A549 (cell line): ENCODE data around the gene HS3ST3B1. TPM values are rescaled to one million over a fixed set of nuclear protein-coding genes. Genes with fewer than 3 reads are reported as not detected.

ENCODE experiments used
- ATAC-seq, 2 experiments: fragments of 200-7000 bp in 1 of 2; fragments of >200 bp in 1 of 2; cut with Nextera tagmentation in 1 of 2; cut with Tn5 transposase in 1 of 2; 3 replicates each; pipeline versions ENCODE4 v1.8.0 to v1.9.1; 2018 to 2020; ENCODE audit warnings: mild to moderate bottlenecking in 1 of 2, moderate library complexity in 1 of 2
- CTCF ChIA-PET: fragments of 300-600 bp; sonication (Branson Sonifier 250); formaldehyde crosslinking; extraction: SDS; loops from one replicate; lab custom pipeline; 2021; ENCODE audit warnings: antibody characterized with exemption, inconsistent platforms; lab: Yijun Ruan, JAX
- POLR2A ChIA-PET: fragments of 350-600 bp; formaldehyde crosslinking; extraction: SDS; loops from one replicate; lab custom pipeline; 2021; ENCODE audit warnings: antibody characterized with exemption, inconsistent platforms; lab: Yijun Ruan, JAX
- DNase-seq, 2 experiments: peaks; one replicate each; pipeline versions ENCODE4 v3.0.0 to v3.0.0-alpha.2; 2011 to 2016; ENCODE audit warnings: low read depth in 1 of 2, low spot score in 1 of 2
- FAIRE-seq: peaks from 2 replicates; lab custom pipeline; 2011; peaks lifted over from hg19 to GRCh38; lab: Jason Lieb, UNC
- H3K27ac ChIP-seq, 2 experiments: fragments of >200 bp; sonication (Bioruptor Twin); formaldehyde crosslinking; 3 replicates each; pipeline ENCODE4 v1.5.1; 2016 to 2017
- H3K4me1 ChIP-seq: fragments of >200 bp; sonication (Bioruptor Twin); formaldehyde crosslinking; 3 replicates; pipeline ENCODE4 v1.6.1; 2016
- H3K4me2 ChIP-seq: fragments of >200 bp; sonication (Bioruptor Twin); formaldehyde crosslinking; 3 replicates; pipeline ENCODE4 v1.6.1; 2016
- H3K4me3 ChIP-seq: fragments of >200 bp; sonication (Bioruptor Twin); formaldehyde crosslinking; 3 replicates; pipeline ENCODE4 v1.5.1; 2016
- H3K9me3 ChIP-seq: fragments of >200 bp; sonication (Bioruptor Twin); formaldehyde crosslinking; 3 replicates; pipeline ENCODE4 v1.6.1; 2016
- CBX2 ChIP-seq: fragments of 200-600 bp; sonication (generic); IDR thresholded peaks from 2 replicates; pipeline ENCODE4 v1.6.1; 2016; ENCODE audit warnings: low read depth, mild to moderate bottlenecking, borderline replicate concordance
- CTCF ChIP-seq: fragments of >200 bp; sonication (Bioruptor Twin); formaldehyde crosslinking; IDR thresholded peaks from 3 replicates; pipeline ENCODE4 v1.5.1; 2016
- FOXS1 ChIP-seq: fragments of 250-450 bp; sonication (Bioruptor Pico); IDR thresholded peaks from 2 replicates; pipeline ENCODE4 v1.5.0; 2020; ENCODE audit warnings: mild to moderate bottlenecking, moderate library complexity
- HOXB5 ChIP-seq: fragments of 250-450 bp; sonication (Bioruptor Pico); IDR thresholded peaks from 2 replicates; pipeline ENCODE4 v1.5.0; 2020; ENCODE audit warnings: mild to moderate bottlenecking, moderate library complexity
- KDM1A ChIP-seq: fragments of 200-600 bp; sonication (generic); IDR thresholded peaks from 2 replicates; pipeline ENCODE4 v1.6.1; 2016; ENCODE audit warnings: low read depth, mild to moderate bottlenecking
- MAFK ChIP-seq: fragments of 450-650 bp; IDR thresholded peaks from 2 replicates; pipeline ENCODE4 v1.6.1; 2014; ENCODE audit not compliant: partially characterized antibody
- MYC ChIP-seq: IDR thresholded peaks from 2 replicates; pipeline ENCODE4 v1.6.1; 2012; ENCODE audit warnings: mild to moderate bottlenecking, inconsistent platforms, low read length, improper control_type of control experiment, borderline replicate concordance
- NPAS2 ChIP-seq: fragments of 250-450 bp; sonication (Bioruptor Pico); IDR thresholded peaks from 2 replicates; pipeline ENCODE4 v1.8.0; 2022; ENCODE audit warnings: mild to moderate bottlenecking, moderate library complexity, borderline replicate concordance
- NR3C1 ChIP-seq: fragments of >200 bp; sonication (Bioruptor Twin); formaldehyde crosslinking; IDR thresholded peaks from 3 replicates; pipeline ENCODE4 v1.6.1; 2017
- RAD21 ChIP-seq, 2 experiments: fragments of >200 bp in 1 of 2; sonication (Bioruptor Twin) in 1 of 2; formaldehyde crosslinking in 1 of 2; IDR thresholded peaks in 1 of 2; conservative IDR thresholded peaks in 1 of 2; 2 replicates in 1 of 2; 3 replicates in 1 of 2; pipeline ENCODE4 v1.6.1; 2012 to 2018; ENCODE audit warnings: inconsistent platforms in 1 of 2
- RARB ChIP-seq: fragments of 250-450 bp; sonication (Bioruptor Pico); IDR thresholded peaks from 2 replicates; pipeline ENCODE4 v1.8.0; 2021; ENCODE audit warnings: mild to moderate bottlenecking, moderate library complexity
- REST ChIP-seq: fragments of 200-600 bp; sonication (generic); IDR thresholded peaks from 2 replicates; pipeline ENCODE4 v1.6.1; 2016; ENCODE audit warnings: antibody characterized with exemption, mild to moderate bottlenecking, moderate library complexity
- RFX5 ChIP-seq: fragments of 450-650 bp; IDR thresholded peaks from 2 replicates; pipeline ENCODE4 v1.7.1; 2014; ENCODE audit warnings: antibody characterized with exemption, mild to moderate bottlenecking, moderate library complexity
- TP53 ChIP-seq: fragments of 250-450 bp; sonication (Bioruptor Pico); IDR thresholded peaks from 2 replicates; pipeline ENCODE4 v1.5.0; 2021; ENCODE audit warnings: mild to moderate bottlenecking, moderate library complexity
- ZC3H11A ChIP-seq: fragments of 450-650 bp; IDR thresholded peaks from 2 replicates; pipeline ENCODE4 v1.6.1; 2014; ENCODE audit warnings: antibody characterized with exemption, mild to moderate bottlenecking
- ZFP36 ChIP-seq: fragments of 450-650 bp; IDR thresholded peaks from 2 replicates; pipeline ENCODE4 v1.6.1; 2014; ENCODE audit warnings: borderline replicate concordance; ENCODE audit not compliant: partially characterized antibody
- ZNF302 ChIP-seq: fragments of 250-450 bp; sonication (Bioruptor Pico); IDR thresholded peaks from 2 replicates; pipeline ENCODE4 v1.9.0; 2021; ENCODE audit warnings: inconsistent platforms, mild to moderate bottlenecking, moderate library complexity
- WGBS: methylation state at CpG from one replicate; pipeline ENCODE4 v1.1.6; 2017; ENCODE audit errors: missing lambda C conversion rate; 5-methylcytosine and 5-hydroxymethylcytosine counted together
- polyA plus RNA-seq, 4 experiments: library from polyadenylated mRNA; depleted of rRNA in 3 of 4; stranded (reverse); fragments of >200 nt; fragmentation: RNase III in 1 of 4; extraction: RNeasy Plus Mini Kit Qiagen cat#74134 plus additional on column Dnase treatment in 1 of 4; gene quantifications; 2 replicates in 3 of 4; 3 replicates in 1 of 4; pipeline ENCODE4 v1.2.3, GENCODE V29; 2011 to 2017
- TF ChIP-seq, protein P1 (sequence below): fragments of >200 bp; sonication (Bioruptor Twin); formaldehyde crosslinking; IDR thresholded peaks from 3 replicates; pipeline ENCODE4 v1.6.1; 2016
- TF ChIP-seq, protein P2 (sequence below): fragments of 150-350 bp; IDR thresholded peaks from 2 replicates; pipeline ENCODE4 v1.6.1; 2014; ENCODE audit warnings: low read depth, mild to moderate bottlenecking, low read length

Gene HS3ST3B1
- polyA plus RNA-seq, 2 of the 4 experiments (the other 2 are of a cell fraction) = 0.15 to 0.44 TPM

- H3K4me2 ChIP-seq = no peak overlapping the region
- H3K9me3 ChIP-seq = no peaks in the 10 kb centered on the region
- 29% methylated on average over 12 of the region's 12 CpGs for WGBS
- FAIRE-seq (no peak), DNase-seq (no peak), ATAC-seq (peak in 1 of 2 experiments; percentile 66; a peak in 1 of 6 replicates)
- no peak overlapping the region for H3K4me3 ChIP-seq
- no peak for TF ChIP-seq REST
- TF ChIP-seq RAD21 (conservative IDR thresholded peaks at IDR 0.05 in 1 of 2, IDR thresholded peaks at IDR 0.05 in 1 of 2) = no peak
- TF ChIP-seq MAFK = no peak
- TF ChIP-seq FOXS1 (CRISPR knock-in tag) = no peak
- TF ChIP-seq NR3C1 = no peak
- no peak for TF ChIP-seq KDM1A
- TF ChIP-seq TP53 (CRISPR knock-in tag) = no peak
- TF ChIP-seq RARB = no peak
- no peak for TF ChIP-seq ZC3H11A
- TF ChIP-seq ZFP36 = no peak
- TF ChIP-seq NPAS2 (CRISPR knock-in tag) = no peak
- ChIA-PET POLR2A (no interaction called here), CTCF (interaction anchor here (0.6 to 0.9 kb wide), 2 partner anchors 1086 to 1312 kb away, joined by 3 to 4 read pairs; no protein-coding TSS in a partner anchor)
- no peaks in the 10 kb centered on the region for H3K4me1 ChIP-seq
- no peak overlapping the region for H3K27ac ChIP-seq
Observed at GRCh38 chr17:14340857-14341754, 40.2 kb downstream of the HS3ST3B1 start.

DNA sequence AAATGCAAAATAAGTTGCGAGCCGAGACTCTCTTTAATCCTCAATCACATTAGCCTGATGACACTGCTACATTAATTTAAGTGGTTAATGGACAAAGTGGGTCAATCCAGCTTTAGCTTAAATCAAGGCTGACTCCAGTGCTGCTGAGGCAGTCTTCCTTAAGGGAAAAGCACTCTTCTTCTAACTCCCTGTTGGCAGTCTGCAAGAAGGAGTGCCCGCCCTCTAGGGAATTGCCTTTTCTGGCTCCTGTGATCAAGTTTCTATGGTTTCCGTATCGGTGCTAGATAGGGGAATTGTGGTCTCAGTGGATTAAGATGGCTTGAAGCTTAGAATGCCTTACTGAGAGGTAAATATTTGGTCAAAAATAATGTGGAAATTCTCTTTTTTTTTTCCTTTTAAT, 41.0 kb downstream of the HS3ST3B1 start:
- Histone ChIP-seq H3K4me2 (no peak overlapping the region), H3K27ac (no peak overlapping the region), H3K4me3 (no peak overlapping the region), H3K4me1 (no peaks in the 10 kb centered on the region), H3K9me3 (no peaks in the 10 kb centered on the region)
- FAIRE-seq (no peak), DNase-seq (no peak), ATAC-seq (no peak)
- TF ChIP-seq ZNF302 (CRISPR knock-in tag) (no peak), MAFK (no peak), HOXB5 (CRISPR knock-in tag) (no peak), RFX5 (no peak), TP53 (CRISPR knock-in tag) (no peak), CTCF (no peak), CBX2 (no peak), MYC (no peak)
- TF ChIP-seq, protein P1, sequence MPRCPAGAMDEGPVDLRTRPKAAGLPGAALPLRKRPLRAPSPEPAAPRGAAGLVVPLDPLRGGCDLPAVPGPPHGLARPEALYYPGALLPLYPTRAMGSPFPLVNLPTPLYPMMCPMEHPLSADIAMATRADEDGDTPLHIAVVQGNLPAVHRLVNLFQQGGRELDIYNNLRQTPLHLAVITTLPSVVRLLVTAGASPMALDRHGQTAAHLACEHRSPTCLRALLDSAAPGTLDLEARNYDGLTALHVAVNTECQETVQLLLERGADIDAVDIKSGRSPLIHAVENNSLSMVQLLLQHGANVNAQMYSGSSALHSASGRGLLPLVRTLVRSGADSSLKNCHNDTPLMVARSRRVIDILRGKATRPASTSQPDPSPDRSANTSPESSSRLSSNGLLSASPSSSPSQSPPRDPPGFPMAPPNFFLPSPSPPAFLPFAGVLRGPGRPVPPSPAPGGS = no peak
- TF ChIP-seq, protein P2, sequence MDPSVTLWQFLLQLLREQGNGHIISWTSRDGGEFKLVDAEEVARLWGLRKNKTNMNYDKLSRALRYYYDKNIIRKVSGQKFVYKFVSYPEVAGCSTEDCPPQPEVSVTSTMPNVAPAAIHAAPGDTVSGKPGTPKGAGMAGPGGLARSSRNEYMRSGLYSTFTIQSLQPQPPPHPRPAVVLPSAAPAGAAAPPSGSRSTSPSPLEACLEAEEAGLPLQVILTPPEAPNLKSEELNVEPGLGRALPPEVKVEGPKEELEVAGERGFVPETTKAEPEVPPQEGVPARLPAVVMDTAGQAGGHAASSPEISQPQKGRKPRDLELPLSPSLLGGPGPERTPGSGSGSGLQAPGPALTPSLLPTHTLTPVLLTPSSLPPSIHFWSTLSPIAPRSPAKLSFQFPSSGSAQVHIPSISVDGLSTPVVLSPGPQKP = no peak
- POLR2A ChIA-PET = no interaction called here
- 33% methylated on average over 5 of the region's 5 CpGs for WGBS
- CTCF ChIA-PET = interaction anchor here (0.6 to 0.9 kb wide), 3 partner anchors 15 to 1313 kb away, joined by 3 to 4 read pairs (median 3); no protein-coding TSS in a partner anchor
